CD4-positive, alpha-beta T cell treated with Interleukin-6 for 4 hours (primary cell): ENCODE results near the gene FTSJ1.
A peak's percentile ranks its signal among the peaks of the same experiment; 100 is the strongest.

Experiments used
- DNase-seq: peaks from one replicate; pipeline ENCODE4 v3.0.0-alpha.2; 2020; ENCODE audit warnings: mixed read lengths

Gene FTSJ1

GRCh38 chrX:48531358-48531959, 55.5 kb downstream of the FTSJ1 start:
- peak; percentile 13 for DNase-seq

GRCh38 chrX:48532161-48532560, 56.2 kb downstream of the FTSJ1 start:
- DNase-seq = no peak

- no peak for DNase-seq
Observed at GRCh38 chrX:48533165-48533564, 57.2 kb downstream of the FTSJ1 start.
